Gastrocnemius medialis (tissue), 4 donors: ENCODE data around the gene FBXL12. TPM values are rescaled to one million over a fixed set of nuclear protein-coding genes. Genes with fewer than 3 reads are reported as not detected.
"Not testable (repeated sequence)": the region's sequence is repeated elsewhere in the genome, so short reads cannot be mapped to it uniquely, and the experiment has no call there.

Experiments
- ATAC-seq, 2 donors: fragments of 150-250 bp; one replicate each; pipeline ENCODE4 v1.9.1; 2016
- DNase-seq, 2 donors: peaks; one replicate each; pipeline ENCODE4 v3.0.0-alpha.2; 2019
- H3K27ac ChIP-seq, 4 donors: fragments of 200-600 bp; sonication (generic); 1 replicate in 1 of 4; 2 replicates in 3 of 4; pipeline ENCODE4 v1.5.1; 2016 to 2018; ENCODE audit warnings: mild to moderate bottlenecking in 2 of 4, moderate library complexity in 1 of 4
- H3K27me3 ChIP-seq, 3 donors: fragments of 200-600 bp; sonication (generic) in 2 of 3; 1 replicate in 1 of 3; 2 replicates in 2 of 3; pipeline versions ENCODE4 v1.5.1 to v1.6.0; 2016 to 2019; ENCODE audit warnings: mild to moderate bottlenecking in 1 of 3, moderate library complexity in 1 of 3
- H3K36me3 ChIP-seq, 2 donors: fragments of 200-600 bp; sonication (generic) in 1 of 2; one replicate each; pipeline ENCODE4 v1.5.1; 2017 to 2018
- H3K4me1 ChIP-seq, 2 donors: fragments of 200-600 bp; sonication (generic) in 1 of 2; one replicate each; pipeline ENCODE4 v1.5.1; 2016 to 2017; ENCODE audit warnings: mild to moderate bottlenecking in 2 of 2
- H3K4me3 ChIP-seq, 4 donors: fragments of 200-600 bp; sonication (generic) in 3 of 4; 1 replicate in 1 of 4; 2 replicates in 3 of 4; pipeline ENCODE4 v1.5.1; 2016 to 2019; ENCODE audit warnings: mild to moderate bottlenecking in 2 of 4
- H3K9me3 ChIP-seq, 3 donors: fragments of 200-600 bp; sonication (generic) in 2 of 3; 1 replicate in 1 of 3; 2 replicates in 2 of 3; pipeline ENCODE4 v1.5.1; 2016 to 2019
- CTCF ChIP-seq, 5 experiments: fragments of 450-650 bp in 3 of 5; fragments of 200-600 bp in 2 of 5; sonication (generic) in 2 of 5; IDR thresholded peaks in 4 of 5; conservative IDR thresholded peaks in 1 of 5; 1 replicate in 4 of 5; 2 replicates in 1 of 5; pipeline ENCODE4 v1.5.1; 2016 to 2019; ENCODE audit warnings: antibody characterized with exemption in 5 of 5, mild to moderate bottlenecking in 3 of 5, moderate library complexity in 3 of 5
- POLR2A ChIP-seq, 2 donors: fragments of 450-650 bp; IDR thresholded peaks; one replicate each; pipeline ENCODE4 v1.6.1; 2017; ENCODE audit warnings: antibody characterized with exemption in 2 of 2, mild to moderate bottlenecking in 2 of 2, moderate library complexity in 2 of 2
- in situ Hi-C, 4 donors: fragments of 200-750 bp; cut with MboI; loops; one replicate each; pipeline versions ENCODE4 v1.15.0 to v1.8.0; 2017; ENCODE audit warnings: low sequenced_read_pairs in 4 of 4
- intact Hi-C: fragments of 100-400 bp; cut with DNase I; formaldehyde crosslinking; loops from one replicate; pipeline ENCODE4 v1.15.1; 2023; ENCODE audit warnings: low total_unique reads
- total RNA-seq, 4 donors: library from RNA; depleted of rRNA; stranded (reverse); fragments of >200 nt; gene quantifications; one replicate each; pipeline versions ENCODE4 v1.1.0 to v1.2.3, GENCODE V29; 2016

The FBXL12 gene
- total RNA-seq, 4 donors from 2014 or later, result 7.6 to 28.4 (median 15.1) TPM

DNA sequence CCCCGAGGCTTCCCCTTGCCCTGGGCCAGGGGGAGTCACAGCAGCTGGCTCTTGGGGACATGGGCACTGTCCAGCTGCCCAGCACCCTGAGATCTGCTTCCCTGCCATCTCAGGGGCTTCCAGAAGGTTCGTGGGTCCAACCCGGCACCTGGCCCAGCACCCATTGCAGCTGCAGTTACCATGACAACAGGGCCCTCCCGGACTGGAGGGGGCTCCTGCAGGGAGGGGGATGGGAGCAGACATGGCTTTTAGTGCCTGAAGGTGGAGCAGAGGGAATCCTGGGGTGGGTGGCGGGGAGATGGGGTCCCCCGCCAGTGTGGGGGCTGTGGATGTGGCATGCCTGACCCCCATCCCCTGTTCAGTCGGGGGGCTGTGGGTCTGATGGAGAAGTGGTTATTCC lies 30.9 kb upstream of the FBXL12 start:
- Histone ChIP-seq H3K4me3 (no peak overlapping the region), H3K9me3 (no peaks in the 10 kb centered on the region), H3K27me3 (no peaks in the 10 kb centered on the region), H3K36me3 (peaks cover 0 to 13% of the 10 kb centered on the region in 2 donors), H3K27ac (no peak overlapping the region), H3K4me1 (no peaks in the 10 kb centered on the region)
- intact Hi-C loops (no loop called here), in situ Hi-C loops (no loop called here)
- TF ChIP-seq POLR2A (IDR thresholded peaks at IDR 0.05) (no peak), CTCF (IDR thresholded peaks at IDR 0.05 in 4 of 5, conservative IDR thresholded peaks at IDR 0.05 in 1 of 5) (no peak)
- DNase-seq (no peak), ATAC-seq (no peak)

GRCh38 chr19:9848762-9849161 lies 29.9 kb upstream of the FBXL12 start:
- Histone ChIP-seq H3K4me3 (no peak overlapping the region), H3K27me3 (no peaks in the 10 kb centered on the region), H3K4me1 (no peaks in the 10 kb centered on the region), H3K9me3 (no peaks in the 10 kb centered on the region), H3K36me3 (peaks cover 0 to 23% of the 10 kb centered on the region in 2 donors), H3K27ac (no peak overlapping the region)
- no peak for ATAC-seq
- no peak for DNase-seq
- in situ Hi-C loops, result no loop called here
- intact Hi-C loops, result no loop called here
- TF ChIP-seq POLR2A (IDR thresholded peaks at IDR 0.05) (no peak), CTCF (IDR thresholded peaks at IDR 0.05 in 4 of 5, conservative IDR thresholded peaks at IDR 0.05 in 1 of 5) (no peak)

- in situ Hi-C loops (no loop called here), intact Hi-C loops (no loop called here)
- H3K27ac ChIP-seq, result no peak overlapping the region
- ATAC-seq (no peak), DNase-seq (no peak)
- H3K36me3 ChIP-seq, result peaks cover 0 to 30% of the 10 kb centered on the region in 2 donors
- H3K4me1 ChIP-seq, result no peaks in the 10 kb centered on the region
- no peak for TF ChIP-seq CTCF (IDR thresholded peaks at IDR 0.05 in 4 of 5, conservative IDR thresholded peaks at IDR 0.05 in 1 of 5)
- TF ChIP-seq POLR2A (IDR thresholded peaks at IDR 0.05), result no peak
- no peaks in the 10 kb centered on the region for H3K9me3 ChIP-seq
- H3K4me3 ChIP-seq, result no peak overlapping the region
- H3K27me3 ChIP-seq, result no peaks in the 10 kb centered on the region
These were observed 29.2 kb upstream of the FBXL12 start for GRCh38 chr19:9848060-9848459.

DNA sequence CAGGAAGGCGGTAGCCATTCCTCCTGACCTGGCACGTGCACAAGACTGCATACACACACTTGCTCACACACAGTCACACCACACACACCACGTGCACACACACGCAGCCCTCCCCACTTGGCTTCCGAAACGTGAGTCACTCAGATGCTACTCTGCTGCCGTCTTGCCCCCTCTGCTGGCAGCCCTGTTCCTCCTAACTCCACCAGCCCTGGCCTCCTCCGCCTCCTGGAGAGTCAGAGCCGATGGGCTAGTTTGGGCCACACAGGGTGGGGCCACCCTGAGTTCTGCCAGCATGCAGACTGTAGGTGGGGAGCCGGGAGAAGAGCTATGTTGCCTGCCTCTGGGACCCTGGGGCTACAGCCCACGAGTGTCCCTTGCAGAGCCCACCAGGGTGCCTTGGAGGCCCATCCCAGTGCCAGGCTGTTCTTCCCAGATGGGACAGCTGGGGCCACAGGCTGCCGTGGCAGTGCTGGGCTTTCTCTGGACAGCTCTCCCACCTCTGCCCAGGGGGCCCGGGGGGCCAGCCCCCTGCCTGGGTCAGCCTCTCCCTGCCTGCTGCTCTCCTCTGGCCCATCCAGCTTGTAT lies 28.3 kb upstream of the FBXL12 start:
- H3K27ac ChIP-seq, result no peak overlapping the region
- TF ChIP-seq CTCF (IDR thresholded peaks at IDR 0.05 in 4 of 5, conservative IDR thresholded peaks at IDR 0.05 in 1 of 5) (no peak), POLR2A (IDR thresholded peaks at IDR 0.05) (no peak)
- no peaks in the 10 kb centered on the region for H3K27me3 ChIP-seq
- in situ Hi-C loops, result no loop called here
- ATAC-seq, result no peak
- peaks cover 0 to 39% of the 10 kb centered on the region in 2 donors for H3K36me3 ChIP-seq
- no peaks in the 10 kb centered on the region for H3K9me3 ChIP-seq
- intact Hi-C loops, result no loop called here
- peak in 1 of 2 donors; percentile 18 for DNase-seq
- no peaks in the 10 kb centered on the region for H3K4me1 ChIP-seq
- H3K4me3 ChIP-seq, result no peak overlapping the region

GRCh38 chr19:9843626-9844273 lies 24.9 kb upstream of the FBXL12 start:
- H3K4me1 ChIP-seq, ATAC-seq, H3K9me3 ChIP-seq, H3K4me3 ChIP-seq, intact Hi-C loops, DNase-seq, in situ Hi-C loops, H3K27me3 ChIP-seq, H3K27ac ChIP-seq: not testable (repeated sequence)
- H3K36me3 ChIP-seq, result peaks cover 0 to 72% of the 10 kb centered on the region in 2 donors
